ENCODE measurements around the gene STEAP1B.
"Not testable (repeated sequence)": the region's sequence is repeated elsewhere in the genome, so short reads cannot be mapped to it uniquely, and the experiment has no call there.

Gene STEAP1B

GRCh38 chr7:22499888-22500689, at the start of gene STEAP1B:
Gene STEAP1B (minus strand): TSS chr7:22500188. CDS start chr7:22494855, 5,333 bp downstream.
- DNase-seq: not testable (repeated sequence)

- no peak for DNase-seq
Observed at GRCh38 chr7:22549051-22549450, 49.1 kb upstream of the STEAP1B start.

- no peak for DNase-seq
Observed at GRCh38 chr7:22548313-22548712, 48.3 kb upstream of the STEAP1B start.

GRCh38 chr7:22546769-22547168, 46.8 kb upstream of the STEAP1B start:
- DNase-seq: no peak

- no peak for DNase-seq
Observed at GRCh38 chr7:22545529-22545928, 45.5 kb upstream of the STEAP1B start.

- DNase-seq: no peak
Observed at GRCh38 chr7:22544245-22544644, 44.3 kb upstream of the STEAP1B start.

GRCh38 chr7:22543169-22543568, 43.2 kb upstream of the STEAP1B start:
- DNase-seq: no peak

- no peak for DNase-seq
Observed at GRCh38 chr7:22542669-22543068, 42.7 kb upstream of the STEAP1B start.

- DNase-seq: no peak
Observed at GRCh38 chr7:22542254-22542653, 42.3 kb upstream of the STEAP1B start.

GRCh38 chr7:22541789-22542188, 41.8 kb upstream of the STEAP1B start:
- DNase-seq: no peak

- DNase-seq: not testable (repeated sequence)
Observed at GRCh38 chr7:22528537-22528936, 28.5 kb upstream of the STEAP1B start.

GRCh38 chr7:22524353-22524947, 24.5 kb upstream of the STEAP1B start:
- DNase-seq: not testable (repeated sequence)

GRCh38 chr7:22523478-22524352, 23.7 kb upstream of the STEAP1B start:
- DNase-seq: not testable (repeated sequence)

- DNase-seq: not testable (repeated sequence)
Observed at GRCh38 chr7:22519560-22519959, 19.6 kb upstream of the STEAP1B start.

GRCh38 chr7:22516950-22517349, 17.0 kb upstream of the STEAP1B start:
- DNase-seq: not testable (repeated sequence)

- DNase-seq: not testable (repeated sequence)
Observed at GRCh38 chr7:22514963-22515362, 15.0 kb upstream of the STEAP1B start.

- DNase-seq: not testable (repeated sequence)
Observed at GRCh38 chr7:22507320-22507719, 7.3 kb upstream of the STEAP1B start.

GRCh38 chr7:22506316-22507020, 6.5 kb upstream of the STEAP1B start:
- not testable (repeated sequence) for DNase-seq

GRCh38 chr7:22504519-22504918, 4.5 kb upstream of the STEAP1B start:
- not testable (repeated sequence) for DNase-seq

GRCh38 chr7:22502104-22502503, 2.1 kb upstream of the STEAP1B start:
- DNase-seq: not testable (repeated sequence)

GRCh38 chr7:22501336-22501735, 1.3 kb upstream of the STEAP1B start:
- DNase-seq: peak; percentile 42

- no peak for DNase-seq
Observed at GRCh38 chr7:22499044-22499443, 944 bp downstream of the STEAP1B start.

GRCh38 chr7:22496912-22497311, 3.1 kb downstream of the STEAP1B start:
- not testable (repeated sequence) for DNase-seq
